RPMI7951 (cell line): Measurements from ENCODE around the gene CELSR1. TPM values are rescaled to one million over a fixed set of nuclear protein-coding genes. Genes with fewer than 3 reads are reported as not detected.
A peak's percentile ranks its signal among the peaks of the same experiment; 100 is the strongest.

Experiments used
- DNase-seq: peaks from one replicate; pipeline ENCODE4 v3.0.0-alpha.2; 2012; ENCODE audit warnings: low read depth
- total RNA-seq: library from RNA; depleted of rRNA; stranded (reverse); fragments of >200 nt; shearing (Covaris generic); gene quantifications from 2 replicates; pipeline ENCODE4 v1.2.3, GENCODE V29; 2014

The CELSR1 gene
- total RNA-seq, 1 experiment from 2014 or later = 3.0 TPM

DNA sequence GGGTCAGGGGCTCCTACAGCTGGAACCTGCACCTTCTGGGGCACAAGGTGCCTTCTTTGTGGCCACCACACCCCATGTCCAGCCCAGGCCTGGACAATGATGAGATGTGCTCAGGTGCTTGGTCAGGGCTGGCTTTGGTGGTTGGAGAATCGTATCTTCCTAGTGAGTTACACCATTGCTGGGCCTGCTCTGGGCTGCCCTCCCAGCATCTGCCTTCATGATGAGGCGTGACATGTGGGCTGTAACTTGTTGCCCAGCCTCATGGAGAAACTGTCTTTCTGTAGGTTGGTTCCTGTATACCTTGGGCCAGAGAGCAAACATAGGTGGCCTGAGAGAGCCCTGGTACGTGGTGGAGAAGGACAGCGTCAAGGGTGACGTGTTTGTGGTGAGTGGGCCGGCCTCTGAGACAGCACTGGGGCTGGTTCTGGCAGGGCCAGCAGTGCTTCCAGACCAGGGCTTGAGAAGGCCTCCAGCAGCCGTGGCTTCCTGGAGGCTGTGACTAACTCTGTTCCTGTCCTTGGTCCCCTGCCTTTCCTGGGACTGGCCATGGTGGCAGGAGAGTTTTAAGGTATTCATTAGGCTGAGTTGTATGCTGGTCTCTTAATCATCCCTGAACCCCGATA, 183.8 kb downstream of the CELSR1 start:
- no peak for DNase-seq

DNA sequence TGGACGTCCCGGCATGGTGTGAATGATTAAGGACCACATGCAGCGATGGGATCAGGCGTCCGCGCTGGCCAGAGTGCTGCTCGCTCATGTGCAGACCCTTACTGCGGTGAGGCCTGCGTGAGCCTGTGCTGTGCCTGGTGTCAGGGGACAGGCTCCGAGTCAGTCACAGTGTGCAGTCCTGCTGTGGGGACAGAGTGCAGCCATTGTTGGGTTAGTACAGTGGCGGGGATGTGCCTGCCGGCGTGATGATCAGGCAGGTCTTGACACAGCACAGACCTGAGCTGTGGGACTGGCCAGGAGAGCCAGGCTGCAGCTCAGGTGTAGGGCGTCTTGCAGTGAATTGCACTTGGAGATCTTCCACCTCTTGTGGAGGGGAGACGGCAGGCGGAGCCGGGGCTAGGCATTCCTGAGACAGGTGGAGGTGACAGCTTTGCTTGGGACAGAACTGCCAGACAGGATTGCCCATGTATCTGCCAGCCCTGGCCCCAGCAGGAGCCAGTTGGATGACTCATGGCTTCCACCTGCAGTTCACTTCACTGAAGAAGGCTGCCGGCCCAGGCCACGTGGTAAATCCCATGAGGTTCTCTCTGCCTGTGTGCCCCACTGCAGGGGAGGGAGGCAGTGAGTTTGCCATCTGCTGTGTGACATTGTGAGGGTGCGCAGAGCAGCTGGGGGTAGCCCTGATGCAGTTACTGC, 184.6 kb downstream of the CELSR1 start:
- DNase-seq = peak; percentile 37

DNA sequence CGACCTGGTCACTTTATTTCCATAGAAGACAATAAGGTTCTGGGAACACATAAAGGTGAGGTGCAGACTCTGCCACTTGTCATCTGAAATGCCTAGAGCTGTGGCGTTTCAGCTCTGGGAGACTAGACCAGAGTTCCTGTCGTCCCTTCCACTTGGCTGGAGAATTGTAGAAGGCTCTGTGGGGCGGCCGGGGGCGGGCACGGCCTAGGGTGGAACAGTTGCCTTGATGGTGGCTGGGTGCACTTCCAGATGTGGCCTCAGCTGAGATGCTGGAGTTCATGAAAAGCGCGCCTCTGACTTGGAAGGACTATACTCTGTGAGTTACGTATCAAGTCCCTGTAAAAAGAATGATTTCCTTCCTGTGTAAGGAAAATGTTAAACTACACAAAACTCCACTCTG, 185.1 kb downstream of the CELSR1 start:
- no peak for DNase-seq

DNA sequence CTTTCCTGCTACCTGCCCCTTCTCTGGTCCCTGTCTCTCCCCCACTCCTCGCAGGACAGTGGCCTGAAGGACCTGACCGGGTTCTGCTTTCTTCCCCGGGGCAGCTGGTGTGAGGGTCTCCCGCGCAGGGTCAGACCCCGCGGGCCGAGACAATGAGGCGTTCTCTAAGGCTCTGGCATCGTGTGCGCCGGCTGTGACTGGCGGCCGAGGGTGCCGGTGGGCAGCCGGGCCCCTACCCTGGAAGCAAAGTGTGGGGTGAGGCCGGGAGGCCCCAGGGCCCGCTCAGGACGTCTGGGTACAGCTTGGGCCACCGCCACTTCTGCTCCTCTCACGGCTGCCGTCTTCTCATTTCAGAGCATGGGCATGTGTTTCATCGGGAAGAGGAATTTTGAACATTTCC, 185.7 kb downstream of the CELSR1 start:
- DNase-seq = no peak

DNA sequence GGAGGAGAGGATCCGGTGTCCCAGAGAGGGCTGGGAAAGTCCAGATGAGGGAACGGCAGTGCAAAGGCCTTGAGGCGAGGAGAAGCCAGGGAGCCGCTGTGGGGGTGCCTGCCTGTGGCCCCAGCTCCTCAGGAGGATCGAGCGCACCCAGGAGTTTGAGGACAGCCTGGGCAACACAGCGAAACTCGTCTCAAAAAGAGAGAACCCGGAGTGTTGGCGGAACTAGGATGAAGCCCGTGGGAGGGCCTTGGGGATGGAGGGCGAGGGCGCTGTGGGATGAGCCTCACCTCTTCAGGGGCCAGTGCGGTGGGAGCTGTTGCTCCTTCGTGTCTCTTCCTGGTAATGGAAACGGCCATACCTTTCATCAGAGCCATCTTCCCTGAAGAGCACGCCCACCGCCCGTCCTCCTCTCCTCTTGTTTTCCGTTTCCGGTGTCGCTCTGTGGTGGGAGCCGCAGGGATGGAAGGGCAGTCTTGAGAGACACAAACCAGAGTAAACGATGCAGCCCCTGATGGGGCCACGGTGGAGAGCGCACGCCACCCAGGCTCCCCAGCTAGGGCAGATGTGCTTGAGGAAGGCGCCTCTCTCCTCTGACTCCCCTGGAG, 186.2 kb downstream of the CELSR1 start:
- DNase-seq = no peak

DNA sequence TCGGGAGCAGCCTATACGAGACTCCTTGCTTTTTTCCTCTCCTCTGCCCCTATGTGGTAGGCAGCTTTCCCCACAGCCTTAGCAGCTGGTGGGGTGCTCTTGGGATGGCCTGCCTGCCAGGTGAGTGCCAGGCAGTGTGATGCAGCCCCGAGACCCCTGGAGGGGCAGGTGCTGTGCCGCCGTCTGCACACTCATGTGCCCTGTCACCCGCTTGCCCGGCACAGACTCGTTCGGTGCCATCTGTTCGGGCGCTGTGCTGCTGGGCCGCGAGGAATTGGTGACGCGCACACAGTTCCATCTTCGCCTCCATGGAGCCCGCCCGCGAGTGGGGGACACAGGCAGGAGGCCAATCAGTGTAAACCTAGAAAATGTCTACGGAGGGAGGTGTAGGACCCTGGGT, 186.8 kb downstream of the CELSR1 start:
- no peak for DNase-seq

DNA sequence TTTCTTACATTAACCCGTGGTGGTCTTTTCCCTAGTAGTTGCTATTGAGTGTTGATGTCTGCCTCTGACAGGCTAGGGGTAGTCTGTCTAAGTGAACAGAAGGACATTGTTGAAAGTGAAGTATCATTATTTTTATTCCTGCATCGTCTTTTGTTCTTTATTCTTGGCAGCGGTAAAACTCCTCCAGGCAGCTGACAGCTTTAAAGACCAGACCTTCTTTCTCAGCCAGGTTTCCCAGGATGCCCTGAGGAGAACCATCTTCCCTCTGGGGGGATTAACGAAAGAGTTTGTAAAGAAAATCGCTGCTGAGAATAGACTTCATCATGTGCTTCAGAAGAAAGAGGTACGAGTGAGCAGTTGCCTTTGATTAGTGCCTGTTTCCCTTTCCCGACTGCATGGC, 187.3 kb downstream of the CELSR1 start:
- no peak for DNase-seq

DNA sequence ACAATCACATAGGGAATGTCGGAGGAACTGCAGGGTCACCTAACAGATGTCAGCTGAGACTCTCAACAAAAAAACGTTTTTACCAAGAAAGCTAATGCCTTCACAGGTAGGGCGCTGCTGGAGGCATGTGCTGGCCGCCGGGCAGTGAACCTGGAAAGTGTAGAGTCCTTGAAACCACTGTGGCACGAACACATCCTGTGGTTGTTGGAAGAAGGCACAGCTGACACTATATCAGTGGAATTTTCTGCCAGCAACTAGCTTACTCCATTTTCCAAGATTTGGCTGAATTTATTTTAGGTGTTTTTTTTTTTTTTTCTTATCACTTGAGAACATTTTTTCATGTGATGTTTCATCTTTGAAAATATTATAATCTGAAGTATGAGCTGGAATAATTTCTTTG, 187.7 kb downstream of the CELSR1 start:
- no peak for DNase-seq

DNA sequence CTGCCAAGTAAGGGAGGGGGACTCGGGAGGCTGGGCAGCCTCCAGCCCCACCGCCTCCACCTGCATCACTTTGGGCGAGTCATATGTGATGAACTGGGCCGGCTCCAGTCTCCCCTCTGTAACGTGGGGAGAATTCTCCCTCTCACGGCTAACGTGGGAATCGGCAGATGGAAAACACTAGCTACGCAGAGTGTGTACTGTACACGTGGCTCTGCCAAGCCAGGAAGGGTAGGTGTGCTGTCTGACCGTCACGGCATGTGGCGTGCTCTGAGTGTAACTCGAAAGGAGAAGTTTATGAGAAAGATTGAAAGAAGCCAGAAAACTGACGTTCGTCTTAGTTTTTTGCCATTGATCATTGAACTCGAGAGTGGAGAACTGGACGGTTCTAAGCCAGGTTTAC, 188.2 kb downstream of the CELSR1 start:
- no peak for DNase-seq

DNA sequence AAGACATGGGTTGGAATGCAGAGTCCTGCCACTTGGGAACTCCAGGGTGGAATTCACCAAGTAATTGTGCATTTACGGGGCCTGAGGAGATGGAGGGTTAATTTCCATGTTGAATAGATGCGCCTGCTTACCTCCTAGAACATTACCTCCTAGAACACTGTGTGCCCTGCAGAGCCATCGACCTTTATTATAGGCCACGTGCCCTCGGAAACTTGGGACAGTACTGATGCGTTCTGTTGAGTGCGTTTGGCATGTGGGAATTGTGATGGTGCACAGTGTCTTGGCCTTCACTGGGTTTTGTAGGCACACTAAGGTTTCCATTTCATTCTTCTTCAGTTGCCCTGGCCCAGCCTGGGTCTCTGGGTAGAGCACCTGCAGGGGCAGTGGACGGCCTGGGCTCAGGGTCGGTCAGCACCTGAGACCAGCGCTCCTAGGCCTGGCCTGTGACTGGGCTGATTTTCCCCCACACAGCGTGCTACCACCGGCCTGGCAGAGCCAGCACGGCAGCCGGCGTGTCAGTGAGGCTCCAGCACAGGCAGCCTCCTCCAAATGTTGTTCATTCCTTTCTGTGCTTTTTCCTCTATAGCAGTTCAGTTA, 189.2 kb downstream of the CELSR1 start:
- DNase-seq = no peak

DNA sequence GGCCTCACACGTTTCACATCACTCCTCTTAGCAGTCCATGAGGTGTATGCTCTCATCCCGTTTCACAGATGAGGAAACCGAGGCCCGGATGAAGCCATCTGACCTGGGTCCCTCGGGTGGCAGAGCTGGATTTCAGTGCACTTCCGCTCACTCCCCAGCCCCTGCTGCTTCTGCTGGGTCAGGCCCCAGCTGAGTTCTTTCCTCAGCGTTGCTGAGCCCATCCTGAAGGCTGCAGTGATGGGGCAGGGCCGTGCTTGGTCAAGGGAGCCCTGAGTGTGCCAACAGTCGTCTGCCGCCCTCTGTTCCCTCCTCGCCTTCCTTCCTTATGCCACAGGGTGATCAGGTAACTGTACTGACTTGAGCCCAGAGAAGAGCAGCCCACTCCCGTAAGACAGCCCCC, 189.8 kb downstream of the CELSR1 start:
- DNase-seq = no peak

DNA sequence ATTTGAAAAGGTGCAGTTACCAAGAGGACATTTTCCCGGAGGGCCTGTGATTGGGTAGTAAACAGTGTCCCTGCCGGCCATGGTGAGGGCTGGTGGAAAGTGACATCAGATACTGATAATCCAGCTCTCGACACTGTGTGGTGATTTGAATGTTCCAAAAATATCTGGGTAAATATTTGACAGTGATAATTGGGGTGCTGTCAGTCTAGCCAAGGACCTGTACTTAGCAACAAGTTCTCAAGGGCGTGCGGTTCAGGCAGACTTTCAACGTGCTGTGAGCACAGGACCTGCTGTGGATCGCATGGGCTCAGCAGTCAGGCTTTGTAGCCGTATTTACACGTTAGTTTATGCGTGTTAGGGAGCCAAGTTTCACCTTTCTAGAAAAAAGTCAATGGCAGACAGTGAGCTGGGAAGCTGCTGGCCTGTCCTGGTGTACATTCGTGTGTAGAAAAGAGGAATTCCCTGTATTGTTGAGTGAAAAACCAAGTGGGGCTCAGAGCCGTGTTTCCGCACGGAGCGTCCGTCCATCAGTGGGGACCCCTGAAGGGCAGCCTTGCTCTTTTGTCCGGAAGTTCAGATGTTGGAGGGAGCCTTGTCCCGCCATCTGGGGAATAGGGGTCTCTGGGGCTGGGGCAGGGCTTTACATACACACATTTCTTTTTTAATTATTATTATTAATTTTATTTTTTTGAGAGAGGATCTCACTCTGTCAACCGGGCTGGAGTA, 190.6 kb downstream of the CELSR1 start:
- DNase-seq = no peak

DNA sequence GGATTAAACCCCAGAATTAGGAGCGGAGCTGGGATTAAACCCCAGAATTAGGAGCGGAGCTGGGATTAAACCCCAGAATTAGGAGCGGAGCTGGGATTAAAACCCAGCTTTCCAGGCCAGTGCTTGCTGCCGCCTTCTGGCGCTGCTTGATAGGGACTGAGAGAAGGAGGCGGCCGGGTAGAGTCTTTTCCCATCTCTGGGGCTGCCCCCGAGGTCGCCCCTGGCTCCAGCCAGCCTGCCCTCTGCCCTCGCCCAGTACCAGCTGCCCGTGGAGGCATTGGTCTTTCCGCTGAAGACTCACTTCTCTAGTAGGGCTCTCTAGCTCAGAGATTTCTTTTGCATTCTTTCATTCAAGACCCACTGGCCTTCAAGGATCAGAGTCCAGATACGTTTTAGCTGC, 196.7 kb downstream of the CELSR1 start:
- DNase-seq = no peak

DNA sequence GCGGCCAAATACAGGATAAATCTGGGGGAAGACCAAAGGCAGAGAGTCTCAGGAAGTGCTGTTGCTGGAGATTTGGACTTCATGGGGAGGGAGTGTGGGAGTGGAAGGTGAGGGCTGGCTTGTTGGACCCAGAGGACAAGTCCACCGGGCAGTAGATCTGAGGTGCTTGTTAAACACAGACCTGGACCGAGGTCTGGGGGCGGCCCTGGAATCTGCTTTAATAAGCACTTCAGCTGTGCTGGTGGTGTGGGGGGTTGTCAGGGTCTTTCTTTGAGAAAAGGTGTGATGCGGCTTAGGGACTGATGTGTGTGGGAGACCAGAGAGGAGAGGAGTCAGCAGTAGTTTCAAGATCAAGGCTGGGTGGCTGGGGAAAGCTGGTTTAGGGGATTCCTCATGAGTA, 197.5 kb downstream of the CELSR1 start:
- DNase-seq = no peak

DNA sequence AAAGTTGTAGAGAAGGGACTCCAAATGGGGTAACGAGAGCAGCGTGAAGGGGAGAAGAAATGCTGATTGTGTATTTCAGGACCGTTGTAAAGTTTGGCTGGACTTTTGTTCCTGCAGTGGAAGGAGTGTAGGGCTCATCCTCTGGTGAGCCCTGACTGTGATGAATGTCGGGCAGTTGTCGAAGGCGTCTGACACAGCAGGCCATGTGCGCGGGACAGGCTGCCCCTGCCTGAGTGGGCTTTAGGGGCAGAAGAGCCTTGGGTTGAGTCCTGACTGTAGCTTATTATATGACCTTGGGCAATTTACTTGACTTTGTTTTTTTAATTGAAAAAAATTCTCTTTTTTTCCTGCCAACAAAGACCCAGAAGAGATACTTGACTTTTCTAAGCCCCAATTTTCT, 198.8 kb downstream of the CELSR1 start:
- DNase-seq = no peak

DNA sequence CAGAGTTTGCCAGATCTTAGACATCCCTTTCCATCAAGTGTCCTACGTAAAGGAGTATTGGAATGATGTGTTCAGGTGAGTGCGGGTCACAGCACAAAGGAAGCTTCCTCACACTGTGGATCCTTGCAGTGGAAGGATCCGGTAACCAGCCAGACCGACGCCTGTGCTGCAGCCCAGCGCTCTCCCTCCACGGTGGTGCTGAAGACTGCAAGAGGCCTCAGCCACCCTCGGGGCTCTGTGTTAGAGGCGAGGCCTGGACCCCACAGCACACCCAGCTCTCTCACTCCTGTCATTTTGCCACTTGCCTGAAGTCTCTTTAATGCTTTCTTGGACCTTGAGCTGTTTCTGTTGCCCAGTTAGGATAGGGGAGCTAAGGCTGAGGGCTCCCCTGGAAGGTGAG, 199.6 kb downstream of the CELSR1 start:
- no peak for DNase-seq

DNA sequence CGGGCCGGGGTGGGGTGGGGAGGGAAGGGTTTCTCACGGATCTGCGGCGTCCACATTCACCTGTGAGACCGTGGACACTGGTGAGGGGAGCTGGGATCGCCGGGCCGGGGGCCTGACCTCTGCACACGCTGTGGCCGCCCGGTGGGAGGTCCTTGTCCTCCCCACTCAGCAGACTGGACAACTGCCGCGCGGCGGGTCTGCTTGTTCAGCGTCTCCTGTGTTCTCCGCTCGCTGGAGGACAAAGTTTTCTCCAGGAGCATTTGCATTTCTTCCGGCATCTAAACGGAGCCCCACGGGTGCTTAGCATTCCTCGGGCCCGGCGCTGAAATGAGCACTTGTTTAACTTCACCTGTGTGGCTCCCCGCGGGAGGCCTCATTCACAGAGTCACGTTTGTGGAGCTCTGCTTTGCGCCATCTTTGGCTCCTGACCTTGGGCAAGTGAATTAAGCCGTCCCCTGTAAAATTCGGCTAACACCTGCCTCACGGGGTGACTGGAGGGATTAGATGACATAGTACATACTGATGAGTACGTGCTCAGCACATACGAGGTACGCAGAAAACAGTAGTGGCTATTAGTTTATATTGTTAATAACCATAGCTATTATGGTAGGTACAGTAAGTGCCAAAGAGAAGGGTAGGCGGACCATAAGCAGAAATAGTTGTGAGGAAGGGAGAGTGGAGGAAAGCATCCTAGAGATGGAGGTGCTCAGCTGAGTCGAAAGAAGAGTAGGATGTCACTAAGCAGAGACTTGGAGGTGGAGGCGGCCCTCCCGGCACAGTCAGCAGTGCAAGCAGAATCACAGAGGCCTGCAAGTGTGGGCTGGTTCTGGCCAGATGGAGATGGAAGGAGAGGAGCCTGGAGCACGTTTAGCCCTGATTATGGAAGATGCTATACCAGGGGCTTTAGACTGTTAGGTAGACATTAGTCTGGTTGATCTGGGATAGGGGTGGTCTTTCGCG, 201.0 kb downstream of the CELSR1 start:
- peak; percentile 28 for DNase-seq

DNA sequence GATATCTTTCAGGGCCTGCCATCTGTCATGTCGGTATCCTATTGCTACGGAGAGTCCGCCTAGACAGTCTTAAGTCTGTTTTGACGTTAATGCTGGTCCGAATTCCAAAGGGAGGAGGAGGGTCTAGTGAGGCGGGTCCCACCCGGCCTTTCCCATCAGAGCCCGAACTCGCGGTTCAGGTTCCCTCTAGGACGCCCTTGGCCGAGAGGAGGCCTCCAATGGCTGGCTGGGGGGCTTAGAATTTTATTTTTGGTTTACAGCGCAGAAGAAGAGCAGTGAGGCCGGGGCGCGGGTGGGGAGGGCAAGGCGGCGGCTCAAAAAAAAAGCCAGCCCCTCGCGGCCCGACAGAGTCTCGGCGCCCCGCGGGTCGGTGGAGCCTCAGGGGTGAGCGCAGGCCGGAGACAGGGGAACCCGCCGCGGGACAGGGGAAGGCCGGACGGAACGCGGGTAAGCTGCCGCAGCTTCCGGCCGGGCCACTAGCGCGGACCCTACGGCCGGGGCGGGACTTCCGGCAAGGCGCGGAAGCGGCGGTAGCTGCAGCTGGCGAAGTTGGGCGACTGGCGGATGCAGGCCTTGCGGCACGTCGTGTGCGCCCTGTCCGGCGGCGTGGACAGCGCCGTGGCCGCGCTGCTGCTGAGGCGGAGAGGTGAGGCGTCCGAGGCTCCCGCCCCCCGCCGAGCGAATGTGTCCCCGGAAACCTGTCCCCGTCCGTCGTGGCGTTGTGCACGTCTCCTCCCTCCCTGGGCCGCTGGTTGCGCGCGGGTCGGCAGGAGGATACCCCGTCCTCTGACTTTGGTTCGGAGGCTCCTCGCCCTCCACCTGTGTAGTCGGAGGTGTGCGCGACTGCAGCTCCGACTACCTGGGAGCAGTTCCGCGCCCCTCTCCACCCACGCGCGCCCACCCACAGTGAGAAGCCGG, 202.0 kb downstream of the CELSR1 start, which contains the start of gene TRMU:
TSS of gene TRMU (plus strand) at position 514 of the 918 bp plus-strand sequence. CDS start at position 565, 51 bp downstream.
- peak; percentile 82 for DNase-seq

DNA sequence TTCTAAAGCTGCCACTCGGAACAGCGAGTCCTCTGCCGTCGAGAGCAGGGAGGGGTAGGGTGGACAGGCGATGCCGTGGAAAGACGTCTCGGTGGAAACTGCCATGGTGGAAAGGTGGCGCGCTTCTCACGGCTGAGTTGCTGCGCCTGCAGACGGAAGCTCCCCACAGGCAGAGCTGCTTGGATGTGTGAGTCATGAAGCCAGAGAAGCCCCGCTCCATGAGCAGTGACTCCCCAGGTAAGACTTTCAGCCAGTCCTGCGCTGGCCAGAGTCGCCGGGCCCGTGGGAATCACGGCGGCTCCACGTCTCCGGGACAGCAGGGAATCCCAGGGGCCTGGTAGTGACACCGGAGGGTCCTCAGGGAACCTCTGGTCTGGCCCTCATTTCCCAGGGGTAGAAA, 205.9 kb downstream of the CELSR1 start:
- no peak for DNase-seq

DNA sequence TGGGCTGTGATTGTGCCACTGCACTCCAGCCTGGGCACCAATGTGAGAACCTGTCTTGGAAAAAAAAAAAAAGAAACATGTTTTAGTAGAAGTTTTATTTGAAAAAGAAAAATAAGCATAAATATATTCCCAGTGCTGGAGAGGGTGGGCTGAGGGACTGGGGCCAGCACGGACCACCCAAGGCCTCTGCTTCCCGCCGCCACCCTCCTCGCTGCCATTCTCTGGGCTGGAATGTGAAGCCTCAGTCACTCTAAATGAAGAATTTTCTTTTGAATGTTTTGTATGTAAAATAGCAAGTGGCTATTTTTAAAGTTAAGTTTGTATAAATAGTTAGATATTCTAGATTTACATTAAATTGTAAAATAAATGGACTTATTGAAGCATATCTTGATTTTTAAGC, 207.0 kb downstream of the CELSR1 start:
- no peak for DNase-seq
